B cell (primary cell): ENCODE data around the gene GLT1D1. TPM values are rescaled to one million over a fixed set of nuclear protein-coding genes. Genes with fewer than 3 reads are reported as not detected.
A peak's percentile ranks its signal among the peaks of the same experiment; 100 is the strongest.

ENCODE experiments used
- ATAC-seq: fragments of 200-7000 bp; cut with Tn5 transposase; one replicate; pipeline ENCODE4 v1.10.0; 2021; ENCODE audit warnings: low read depth, mild to moderate bottlenecking, moderate number of reproducible peaks, moderate library complexity
- CTCF ChIA-PET: fragments of 350-600 bp; sonication (Branson Sonifier 250); formaldehyde crosslinking; loops from one replicate; lab custom pipeline; 2021; ENCODE audit warnings: antibody characterized with exemption, inconsistent platforms; lab: Charles Lee
- POLR2A ChIA-PET: fragments of 350-600 bp; sonication (Branson Sonifier 250); formaldehyde crosslinking; loops from one replicate; lab custom pipeline; 2021; ENCODE audit warnings: antibody characterized with exemption; lab: Charles Lee
- DNase-seq: peaks from one replicate; pipeline ENCODE4 v3.0.0; 2013
- H2AFZ ChIP-seq: 2 replicates; pipeline ENCODE4 v1.6.1; 2012; ENCODE audit warnings: mild to moderate bottlenecking, low read depth, low read length; ENCODE audit not compliant: insufficient read depth, poor library complexity, severe bottlenecking
- H3K27ac ChIP-seq, 2 donors: 1 replicate in 1 of 2; 2 replicates in 1 of 2; pipeline ENCODE4 v1.5.1; 2012 to 2013; ENCODE audit warnings: low read length in 2 of 2, mild to moderate bottlenecking in 2 of 2, moderate library complexity in 1 of 2
- H3K27me3 ChIP-seq, 4 experiments: fragments of 200-600 bp in 1 of 4; sonication (generic) in 1 of 4; replicated peaks in 1 of 4; 1 replicate in 2 of 4; 2 replicates in 2 of 4; pipeline versions ENCODE4 v1.6.1 to v1.7.0; 2013 to 2016; ENCODE audit warnings: low read length in 3 of 4, mild to moderate bottlenecking in 2 of 4, mixed read lengths in 1 of 4, moderate library complexity in 1 of 4; ENCODE audit not compliant: insufficient read depth in 4 of 4, control insufficient read depth in 3 of 4; ENCODE audit errors: control extremely low read depth in 1 of 4
- H3K36me3 ChIP-seq, 2 experiments: replicated peaks in 1 of 2; 1 replicate in 1 of 2; 2 replicates in 1 of 2; pipeline versions ENCODE4 v1.6.1 to v1.7.1; 2013; ENCODE audit warnings: low read length in 1 of 2; ENCODE audit not compliant: insufficient read depth in 2 of 2, control insufficient read depth in 1 of 2; ENCODE audit errors: control extremely low read depth in 1 of 2, extremely low read depth in 1 of 2
- H3K4me1 ChIP-seq, 2 donors: fragments of 200-600 bp in 1 of 2; sonication (generic) in 1 of 2; 1 replicate in 1 of 2; 2 replicates in 1 of 2; pipeline versions ENCODE4 v1.5.1 to v1.6.1; 2013 to 2017; ENCODE audit warnings: low read length in 2 of 2; ENCODE audit not compliant: control insufficient read depth in 2 of 2, insufficient read depth in 2 of 2
- H3K4me2 ChIP-seq: replicated peaks from 2 replicates; pipeline ENCODE3; 2012; ENCODE audit warnings: mild to moderate bottlenecking, low read depth, low read length; ENCODE audit not compliant: poor library complexity, severe bottlenecking
- H3K4me3 ChIP-seq, 5 experiments: fragments of 200-600 bp in 1 of 5; sonication (generic) in 1 of 5; 1 replicate in 3 of 5; 2 replicates in 2 of 5; pipeline versions ENCODE4 v1.5.1 to v1.7.0; 2011 to 2016; ENCODE audit warnings: low read length in 4 of 5, mild to moderate bottlenecking in 4 of 5, low read depth in 2 of 5, control low read depth in 1 of 5, moderate library complexity in 1 of 5; ENCODE audit not compliant: insufficient read depth in 1 of 5; ENCODE audit errors: control extremely low read depth in 1 of 5, extremely low read depth in 1 of 5
- H3K79me2 ChIP-seq: fragments of 200-600 bp; sonication (generic); one replicate; pipeline ENCODE4 v1.6.0; 2016; ENCODE audit warnings: low read length; ENCODE audit not compliant: control insufficient read depth, insufficient read depth
- H3K9ac ChIP-seq: fragments of 200-600 bp; sonication (generic); 2 replicates; pipeline ENCODE4 v1.6.1; 2017; ENCODE audit warnings: mild to moderate bottlenecking, low read length, moderate library complexity
- H3K9me3 ChIP-seq, 3 donors: one replicate each; pipeline versions ENCODE4 v1.6.1 to v1.7.1; 2013; ENCODE audit warnings: low read length in 2 of 3; ENCODE audit not compliant: control insufficient read depth in 2 of 3, insufficient read depth in 1 of 3; ENCODE audit errors: control extremely low read depth in 1 of 3
- H4K20me1 ChIP-seq: 2 replicates; pipeline ENCODE4 v1.6.0; 2012; ENCODE audit warnings: mild to moderate bottlenecking, low read length; ENCODE audit not compliant: insufficient read depth, control insufficient read depth, poor library complexity, severe bottlenecking
- H3K27ac Mint-ChIP-seq: one replicate; pipeline ENCODE4 v1.8.0; 2021; ENCODE audit warnings: mixed read lengths
- H3K27me3 Mint-ChIP-seq: one replicate; pipeline ENCODE4 v1.8.0; 2021; ENCODE audit warnings: mixed read lengths
- H3K4me1 Mint-ChIP-seq: one replicate; pipeline ENCODE4 v1.8.0; 2021; ENCODE audit warnings: mixed read lengths
- H3K4me3 Mint-ChIP-seq: one replicate; pipeline ENCODE4 v1.8.0; 2021; ENCODE audit warnings: mixed read lengths
- H3K9me3 Mint-ChIP-seq: one replicate; pipeline ENCODE4 v1.8.0; 2022; ENCODE audit warnings: mixed read lengths; ENCODE audit not compliant: insufficient read depth
- EZH2 ChIP-seq: IDR thresholded peaks from 2 replicates; pipeline ENCODE4 v1.6.1; 2012; ENCODE audit warnings: borderline replicate concordance, low read depth, mild to moderate bottlenecking, moderate library complexity, low read length; ENCODE audit not compliant: insufficient read depth, poor library complexity, severe bottlenecking
- WGBS: methylation state at CpG from one replicate; pipeline ENCODE4 v1.1.5; 2013; ENCODE audit warnings: missing lambda C conversion rate; ENCODE audit not compliant: insufficient coverage; 5-methylcytosine and 5-hydroxymethylcytosine counted together
- intact Hi-C: fragments of 100-400 bp; cut with micrococcal nuclease; formaldehyde crosslinking; loops from one replicate; pipeline ENCODE4 v1.10.0; 2022
- polyA plus RNA-seq: library from polyadenylated mRNA; depleted of rRNA; stranded (reverse); fragments of >200 nt; gene quantifications from 2 replicates; pipeline ENCODE4 v1.2.3, GENCODE V29; 2012
- total RNA-seq, 2 donors: library from RNA; stranded (reverse); fragments of 120-200 nt in 1 of 2; gene quantifications; 1 replicate in 1 of 2; 2 replicates in 1 of 2; pipeline versions ENCODE4 v1.2.3 to v1.2.4, GENCODE V29; 2013 to 2022
- TF ChIP-seq, protein P1 (sequence below): fragments of 200-600 bp; IDR thresholded peaks from one replicate; pipeline ENCODE4 v1.8.0; 2022; ENCODE audit warnings: antibody characterized with exemption, mild to moderate bottlenecking

Gene GLT1D1
- total and polyA plus RNA-seq, 2 donors (not counting 1 experiment from before 2014, with no cell fraction given) = 0.22 to 0.49 TPM

- Mint-ChIP-seq H3K4me3 (peak overlapping the region; percentile 9), H3K27ac (peak overlapping the region; percentile 64), H3K4me1 (peaks cover 68% of the 10 kb centered on the region), H3K9me3 (no peaks in the 10 kb centered on the region), H3K27me3 (no peaks in the 10 kb centered on the region)
- ATAC-seq (no peak), DNase-seq (no peak)
- peaks cover 15 to 68% of the 10 kb centered on the region in 2 experiments for H3K36me3 ChIP-seq
- TF ChIP-seq EZH2 = no peak
- TF ChIP-seq, protein P1, sequence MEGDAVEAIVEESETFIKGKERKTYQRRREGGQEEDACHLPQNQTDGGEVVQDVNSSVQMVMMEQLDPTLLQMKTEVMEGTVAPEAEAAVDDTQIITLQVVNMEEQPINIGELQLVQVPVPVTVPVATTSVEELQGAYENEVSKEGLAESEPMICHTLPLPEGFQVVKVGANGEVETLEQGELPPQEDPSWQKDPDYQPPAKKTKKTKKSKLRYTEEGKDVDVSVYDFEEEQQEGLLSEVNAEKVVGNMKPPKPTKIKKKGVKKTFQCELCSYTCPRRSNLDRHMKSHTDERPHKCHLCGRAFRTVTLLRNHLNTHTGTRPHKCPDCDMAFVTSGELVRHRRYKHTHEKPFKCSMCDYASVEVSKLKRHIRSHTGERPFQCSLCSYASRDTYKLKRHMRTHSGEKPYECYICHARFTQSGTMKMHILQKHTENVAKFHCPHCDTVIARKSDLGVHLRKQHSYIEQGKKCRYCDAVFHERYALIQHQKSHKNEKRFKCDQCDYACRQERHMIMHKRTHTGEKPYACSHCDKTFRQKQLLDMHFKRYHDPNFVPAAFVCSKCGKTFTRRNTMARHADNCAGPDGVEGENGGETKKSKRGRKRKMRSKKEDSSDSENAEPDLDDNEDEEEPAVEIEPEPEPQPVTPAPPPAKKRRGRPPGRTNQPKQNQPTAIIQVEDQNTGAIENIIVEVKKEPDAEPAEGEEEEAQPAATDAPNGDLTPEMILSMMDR = no peak
- peaks cover 100% of the 10 kb centered on the region for H3K79me2 ChIP-seq
- H3K9me3 ChIP-seq = no peaks in the 10 kb centered on the region
- 100% methylated on average over 2 of the region's 9 CpGs for WGBS
- H3K4me2 ChIP-seq = peak overlapping the region; percentile 56
- peak overlapping the region; percentile 63 to 73 for H3K27ac ChIP-seq
- H4K20me1 ChIP-seq = peaks cover 54% of the 10 kb centered on the region
- H2AFZ ChIP-seq = no peak overlapping the region
- no peak overlapping the region for H3K4me3 ChIP-seq
- no peak overlapping the region for H3K9ac ChIP-seq
- H3K4me1 ChIP-seq = peaks cover 54 to 58% of the 10 kb centered on the region in 2 donors
- intact Hi-C loops = no loop called here
- no peaks in the 10 kb centered on the region for H3K27me3 ChIP-seq
- ChIA-PET POLR2A (interaction anchor here (0.6 to 4.0 kb wide), 3 partner anchors 9 to 16 kb away, joined by 8 to 20 read pairs (median 11); no protein-coding TSS in a partner anchor), CTCF (interaction anchor here (3.4 to 3.6 kb wide), 2 partner anchors 11 to 14 kb away, joined by 26 to 34 read pairs; partner anchors contain the start of gene SLC15A4)
Observed at GRCh38 chr12:128811806-128812205, 41.5 kb upstream of the GLT1D1 start.

DNA sequence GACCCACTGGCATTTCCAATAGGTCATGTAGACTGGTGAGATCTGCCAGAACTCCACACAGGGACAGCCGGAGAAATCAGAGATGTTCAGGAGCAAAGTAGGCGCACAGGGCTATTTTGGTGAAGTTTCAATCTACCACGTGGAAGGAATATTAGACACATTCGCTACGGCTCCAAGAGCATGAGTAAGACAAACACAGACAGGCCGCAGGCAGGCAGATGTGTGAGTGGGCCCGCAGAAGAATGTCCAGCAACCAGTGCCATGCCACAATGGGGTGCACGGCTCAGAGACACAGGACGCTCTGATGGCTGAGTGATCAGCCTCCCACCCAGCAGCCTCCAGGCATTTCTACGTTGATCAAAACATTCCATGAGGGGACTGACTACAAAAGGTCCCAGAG is 39.9 kb upstream of the GLT1D1 start:
- H3K27ac ChIP-seq = peak overlapping the region in 1 of 2 donors; percentile 24
- peaks cover 100% of the 10 kb centered on the region for H3K79me2 ChIP-seq
- H3K4me1 ChIP-seq = peaks cover 70 to 74% of the 10 kb centered on the region in 2 donors
- no peaks in the 10 kb centered on the region for H3K27me3 ChIP-seq
- POLR2A ChIA-PET = no interaction called here
- H3K36me3 ChIP-seq = peaks cover 10 to 53% of the 10 kb centered on the region in 2 experiments
- H2AFZ ChIP-seq = no peak overlapping the region
- H3K4me1 Mint-ChIP-seq = peaks cover 83% of the 10 kb centered on the region
- DNase-seq (no peak), ATAC-seq (no peak)
- H3K4me3 Mint-ChIP-seq = no peak overlapping the region
- TF ChIP-seq, protein P1 = no peak
- TF ChIP-seq EZH2 = no peak
- no peak overlapping the region for H3K4me2 ChIP-seq
- CTCF ChIA-PET = no interaction called here
- H3K27ac Mint-ChIP-seq = no peak overlapping the region
- intact Hi-C loops = no loop called here
- no peak overlapping the region for H3K9ac ChIP-seq
- H3K9me3 Mint-ChIP-seq = no peaks in the 10 kb centered on the region
- peaks cover 53% of the 10 kb centered on the region for H4K20me1 ChIP-seq
- WGBS = 96% methylated on average over 9 of the region's 10 CpGs
- no peaks in the 10 kb centered on the region for H3K9me3 ChIP-seq
- no peak overlapping the region for H3K4me3 ChIP-seq
- H3K27me3 Mint-ChIP-seq = no peaks in the 10 kb centered on the region
